OCI-LY1 (cell line): ENCODE results near the gene DDR2.

Experiments used
- H2AFZ ChIP-seq: fragments of 200-600 bp; sonication (generic), shearing (Covaris generic); 2 replicates; pipeline ENCODE4 v1.6.0; 2014; ENCODE audit warnings: antibody characterized with exemption, mild to moderate bottlenecking, low read length
- H3F3A ChIP-seq: fragments of 200-600 bp; sonication (generic), shearing (Covaris generic); 2 replicates; pipeline ENCODE4 v1.6.0; 2014; ENCODE audit warnings: mild to moderate bottlenecking, antibody characterized with exemption, low read length, moderate library complexity; ENCODE audit not compliant: insufficient read depth
- H3K27ac ChIP-seq: fragments of 200-600 bp; sonication (generic); 2 replicates; pipeline ENCODE4 v1.5.1; 2014; ENCODE audit warnings: low read length, mixed run types, mild to moderate bottlenecking, low read depth; ENCODE audit not compliant: poor library complexity, severe bottlenecking
- H3K27me3 ChIP-seq: fragments of 200-600 bp; sonication (generic); 2 replicates; pipeline ENCODE4 v1.6.0; 2014; ENCODE audit warnings: antibody characterized with exemption, mild to moderate bottlenecking, low read length, moderate library complexity; ENCODE audit not compliant: insufficient read depth
- H3K36me3 ChIP-seq: fragments of 200-600 bp; sonication (generic); 2 replicates; pipeline ENCODE4 v1.6.1; 2014; ENCODE audit warnings: mild to moderate bottlenecking, antibody characterized with exemption, low read length, moderate library complexity, mixed read lengths; ENCODE audit not compliant: insufficient read depth
- H3K4me1 ChIP-seq: fragments of 200-600 bp; sonication (generic); 2 replicates; pipeline ENCODE4 v1.5.1; 2014; ENCODE audit warnings: mild to moderate bottlenecking, low read length, moderate library complexity; ENCODE audit not compliant: insufficient read depth, severe bottlenecking
- H3K4me2 ChIP-seq: fragments of 200-600 bp; sonication (generic), shearing (Covaris generic); 2 replicates; pipeline ENCODE4 v1.6.1; 2014; ENCODE audit warnings: low read length
- H3K4me3 ChIP-seq: fragments of 200-600 bp; sonication (generic); 2 replicates; pipeline ENCODE4 v1.5.1; 2014; ENCODE audit warnings: low read length, low read depth, mild to moderate bottlenecking, mixed read lengths; ENCODE audit not compliant: poor library complexity, severe bottlenecking
- H3K79me2 ChIP-seq: fragments of 200-600 bp; shearing (Covaris generic); 2 replicates; pipeline ENCODE4 v1.6.1; 2016; ENCODE audit warnings: mixed run types, low read length, mixed read lengths; ENCODE audit not compliant: insufficient read depth
- H3K9ac ChIP-seq: fragments of 200-600 bp; sonication (generic), shearing (Covaris generic); 2 replicates; pipeline ENCODE4 v1.6.1; 2014; ENCODE audit warnings: mild to moderate bottlenecking, low read length, mixed read lengths
- H3K9me2 ChIP-seq: fragments of 200-600 bp; sonication (generic), shearing (Covaris generic); 2 replicates; pipeline ENCODE4 v1.6.1; 2014; ENCODE audit warnings: low read depth, mild to moderate bottlenecking, low read length, mixed read lengths
- H3K9me3 ChIP-seq: fragments of 200-600 bp; shearing (Covaris generic); 2 replicates; pipeline ENCODE4 v1.6.1; 2014; ENCODE audit warnings: low read length, mixed read lengths
- H4K20me1 ChIP-seq: fragments of 200-600 bp; sonication (generic), shearing (Covaris generic); 2 replicates; pipeline ENCODE4 v1.6.0; 2016; ENCODE audit warnings: mild to moderate bottlenecking, low read length; ENCODE audit not compliant: insufficient read depth
- CTCF ChIP-seq: fragments of 200-600 bp; sonication (generic), shearing (Covaris generic); IDR thresholded peaks from 2 replicates; pipeline ENCODE4 v1.5.1; 2017; ENCODE audit warnings: mild to moderate bottlenecking, antibody characterized with exemption, low read length, moderate library complexity, mixed read lengths
- EZH2 ChIP-seq: fragments of 200-600 bp; sonication (generic), shearing (Covaris generic); IDR thresholded peaks from 2 replicates; pipeline ENCODE4 v1.8.0; 2017; ENCODE audit warnings: borderline replicate concordance, mixed run types, mild to moderate bottlenecking, antibody characterized with exemption, low read length, moderate library complexity, mixed read lengths

DDR2 gene

GRCh38 chr1:162649583-162649982 is 17.3 kb downstream of the DDR2 start:
- H3K27ac ChIP-seq: no peak overlapping the region
- no peaks in the 10 kb centered on the region for H3K79me2 ChIP-seq
- H3K4me3 ChIP-seq: no peak overlapping the region
- H3K4me2 ChIP-seq: no peak overlapping the region
- no peaks in the 10 kb centered on the region for H3K9me3 ChIP-seq
- H3K4me1 ChIP-seq: no peaks in the 10 kb centered on the region
- H3K9ac ChIP-seq: no peak overlapping the region
- no peaks in the 10 kb centered on the region for H3K9me2 ChIP-seq
- no peak overlapping the region for H2AFZ ChIP-seq
- no peaks in the 10 kb centered on the region for H4K20me1 ChIP-seq
- no peak for TF ChIP-seq EZH2
- TF ChIP-seq CTCF: no peak
- H3K36me3 ChIP-seq: no peaks in the 10 kb centered on the region
- H3K27me3 ChIP-seq: no peaks in the 10 kb centered on the region; the same call in 1 of the 2 replicates
- no peaks in the 10 kb centered on the region for H3F3A ChIP-seq

- H3K27ac ChIP-seq: no peak overlapping the region
- no peak overlapping the region for H3K9ac ChIP-seq
These were observed 22.8 kb downstream of the DDR2 start for GRCh38 chr1:162654915-162655620.

GRCh38 chr1:162656266-162656665 is 24.0 kb downstream of the DDR2 start:
- TF ChIP-seq EZH2 (no peak), CTCF (no peak)
- Histone ChIP-seq H3K9me3 (no peaks in the 10 kb centered on the region), H3F3A (no peaks in the 10 kb centered on the region), H3K4me3 (no peak overlapping the region), H3K79me2 (no peaks in the 10 kb centered on the region), H3K4me1 (no peaks in the 10 kb centered on the region), H3K9ac (no peak overlapping the region), H3K4me2 (no peak overlapping the region), H3K27me3 (no peaks in the 10 kb centered on the region), H2AFZ (no peak overlapping the region), H4K20me1 (no peaks in the 10 kb centered on the region), H3K36me3 (no peaks in the 10 kb centered on the region), H3K9me2 (no peaks in the 10 kb centered on the region), H3K27ac (no peak overlapping the region)

More at GRCh38 chr1:162654915-162655620, 22.8 kb downstream of the DDR2 start:
- Histone ChIP-seq H3F3A (no peaks in the 10 kb centered on the region), H3K36me3 (no peaks in the 10 kb centered on the region), H4K20me1 (no peaks in the 10 kb centered on the region), H3K79me2 (no peaks in the 10 kb centered on the region), H3K4me2 (no peak overlapping the region), H3K9me2 (no peaks in the 10 kb centered on the region), H3K4me3 (no peak overlapping the region), H3K4me1 (no peaks in the 10 kb centered on the region), H3K9me3 (no peaks in the 10 kb centered on the region), H2AFZ (no peak overlapping the region), H3K27me3 (no peaks in the 10 kb centered on the region)
- TF ChIP-seq EZH2: no peak
- TF ChIP-seq CTCF: no peak
